ENCODE results near the gene USP34. TPM values are rescaled to one million over a fixed set of nuclear protein-coding genes. Genes with fewer than 3 reads are reported as not detected.
"Not testable (repeated sequence)": the region's sequence is repeated elsewhere in the genome, so short reads cannot be mapped to it uniquely, and the experiment has no call there.

USP34 gene, protein sequence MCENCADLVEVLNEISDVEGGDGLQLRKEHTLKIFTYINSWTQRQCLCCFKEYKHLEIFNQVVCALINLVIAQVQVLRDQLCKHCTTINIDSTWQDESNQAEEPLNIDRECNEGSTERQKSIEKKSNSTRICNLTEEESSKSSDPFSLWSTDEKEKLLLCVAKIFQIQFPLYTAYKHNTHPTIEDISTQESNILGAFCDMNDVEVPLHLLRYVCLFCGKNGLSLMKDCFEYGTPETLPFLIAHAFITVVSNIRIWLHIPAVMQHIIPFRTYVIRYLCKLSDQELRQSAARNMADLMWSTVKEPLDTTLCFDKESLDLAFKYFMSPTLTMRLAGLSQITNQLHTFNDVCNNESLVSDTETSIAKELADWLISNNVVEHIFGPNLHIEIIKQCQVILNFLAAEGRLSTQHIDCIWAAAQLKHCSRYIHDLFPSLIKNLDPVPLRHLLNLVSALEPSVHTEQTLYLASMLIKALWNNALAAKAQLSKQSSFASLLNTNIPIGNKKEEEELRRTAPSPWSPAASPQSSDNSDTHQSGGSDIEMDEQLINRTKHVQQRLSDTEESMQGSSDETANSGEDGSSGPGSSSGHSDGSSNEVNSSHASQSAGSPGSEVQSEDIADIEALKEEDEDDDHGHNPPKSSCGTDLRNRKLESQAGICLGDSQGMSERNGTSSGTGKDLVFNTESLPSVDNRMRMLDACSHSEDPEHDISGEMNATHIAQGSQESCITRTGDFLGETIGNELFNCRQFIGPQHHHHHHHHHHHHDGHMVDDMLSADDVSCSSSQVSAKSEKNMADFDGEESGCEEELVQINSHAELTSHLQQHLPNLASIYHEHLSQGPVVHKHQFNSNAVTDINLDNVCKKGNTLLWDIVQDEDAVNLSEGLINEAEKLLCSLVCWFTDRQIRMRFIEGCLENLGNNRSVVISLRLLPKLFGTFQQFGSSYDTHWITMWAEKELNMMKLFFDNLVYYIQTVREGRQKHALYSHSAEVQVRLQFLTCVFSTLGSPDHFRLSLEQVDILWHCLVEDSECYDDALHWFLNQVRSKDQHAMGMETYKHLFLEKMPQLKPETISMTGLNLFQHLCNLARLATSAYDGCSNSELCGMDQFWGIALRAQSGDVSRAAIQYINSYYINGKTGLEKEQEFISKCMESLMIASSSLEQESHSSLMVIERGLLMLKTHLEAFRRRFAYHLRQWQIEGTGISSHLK (N-terminal part only)
- total RNA-seq (2014; rRNA removed; shearing (Covaris generic)) = 35.4 and 40.6 TPM in 2 replicates

DNA sequence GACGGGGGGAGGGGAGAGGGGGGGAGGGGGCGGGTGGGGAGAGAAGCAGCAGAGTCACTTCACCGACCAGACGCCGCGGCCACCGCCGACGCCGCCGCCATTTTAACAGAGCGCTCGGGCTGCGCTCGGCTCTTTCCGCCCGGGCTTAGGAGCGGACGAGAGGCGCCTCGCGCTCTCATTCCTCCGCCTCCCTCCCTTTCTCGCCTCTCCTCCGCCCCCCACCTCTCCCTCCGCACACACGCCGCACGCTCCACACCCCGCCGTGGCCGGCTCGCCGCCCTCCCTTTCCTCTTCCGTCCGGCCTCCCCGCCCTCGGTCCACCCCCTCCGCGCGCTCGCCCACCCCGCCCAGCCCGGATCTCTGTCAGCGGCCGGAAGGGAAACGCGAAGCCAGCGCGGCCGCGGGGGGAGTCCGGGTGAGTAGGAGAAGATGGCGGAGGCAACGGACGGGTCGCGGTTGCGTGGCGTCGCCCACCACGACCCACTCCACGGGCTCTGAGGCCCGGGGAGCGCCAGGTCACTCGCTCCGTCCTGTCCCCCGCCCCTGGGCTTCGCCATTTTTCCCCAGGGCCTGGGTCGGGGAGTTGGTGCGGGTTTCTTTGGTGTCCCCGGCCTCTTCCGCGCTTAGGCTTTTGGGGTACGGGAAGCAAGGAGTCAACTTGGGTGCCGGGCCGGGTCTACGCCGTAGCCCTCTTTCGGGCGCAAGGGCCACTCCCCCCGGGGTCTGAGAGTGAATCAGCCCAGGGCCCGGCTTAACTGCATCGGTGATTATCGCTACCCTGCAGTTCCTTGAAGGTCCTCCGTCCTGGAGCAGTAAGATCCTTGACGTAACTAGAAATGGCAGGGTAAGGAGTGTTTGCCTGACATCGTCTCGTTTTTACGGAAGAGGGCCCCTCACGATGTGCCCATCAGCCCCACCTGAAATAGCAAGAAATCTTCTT lies at the start of gene USP34:
Gene USP34 (minus strand): TSS at position 123 of the 940 bp plus-strand sequence. CDS start 395 bp downstream, outside the sequence.
- peak; percentile 94 for DNase-seq (ENCODE audit: low spot score)

GRCh38 chr2:61520261-61520660 lies 49.4 kb upstream of the USP34 start:
- no peak for DNase-seq (ENCODE audit: low spot score)

GRCh38 chr2:61512768-61513398 lies 42.0 kb upstream of the USP34 start:
- no peak for DNase-seq (ENCODE audit: low spot score)

DNA sequence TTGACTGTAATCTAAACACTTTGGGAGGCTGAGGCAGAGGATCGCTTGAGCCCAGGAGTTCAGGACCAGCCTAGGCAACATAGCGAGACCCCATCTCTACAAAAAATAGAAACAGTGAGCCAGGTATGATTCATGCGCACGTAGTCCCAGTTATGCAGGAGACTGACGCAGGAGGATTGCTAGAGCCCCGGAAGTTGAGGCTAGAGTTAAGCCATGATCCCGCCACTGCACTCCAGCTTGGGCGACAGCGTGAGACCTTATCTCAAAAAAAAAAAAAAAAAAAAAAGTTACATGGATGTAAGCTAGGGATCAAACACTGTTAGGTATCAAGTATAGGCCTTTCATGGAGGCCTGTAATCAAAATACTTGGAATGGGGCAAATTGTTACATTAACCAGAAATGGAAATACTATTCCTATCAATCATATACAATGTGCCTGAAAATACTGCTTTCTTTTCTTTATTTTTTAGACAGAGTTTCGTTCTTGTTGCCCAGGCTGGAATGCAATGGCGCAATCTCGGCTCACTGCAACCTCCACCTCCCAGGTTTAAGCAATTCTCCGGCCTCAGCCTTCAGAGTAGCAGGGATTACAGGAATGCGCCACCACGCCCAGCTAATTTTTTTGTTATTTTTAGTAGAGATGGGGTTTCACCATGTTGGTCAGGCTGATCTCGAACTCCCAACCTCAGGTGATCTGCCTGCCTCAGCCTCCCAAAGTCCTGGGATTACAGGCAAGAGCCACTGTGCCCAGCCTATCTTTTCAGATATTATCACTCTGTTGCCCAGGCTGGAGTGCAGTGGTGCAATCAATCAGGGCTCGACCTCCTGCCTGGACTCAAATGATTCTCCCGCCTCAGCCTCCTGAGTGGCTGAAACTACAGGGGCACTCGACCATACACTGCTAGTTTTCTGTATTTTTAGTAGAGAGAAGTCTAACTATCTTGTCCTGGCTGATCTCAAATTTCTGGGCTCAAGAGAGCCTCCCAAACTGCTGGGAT lies 40.1 kb upstream of the USP34 start:
- no peak for DNase-seq (ENCODE audit: low spot score)

DNA sequence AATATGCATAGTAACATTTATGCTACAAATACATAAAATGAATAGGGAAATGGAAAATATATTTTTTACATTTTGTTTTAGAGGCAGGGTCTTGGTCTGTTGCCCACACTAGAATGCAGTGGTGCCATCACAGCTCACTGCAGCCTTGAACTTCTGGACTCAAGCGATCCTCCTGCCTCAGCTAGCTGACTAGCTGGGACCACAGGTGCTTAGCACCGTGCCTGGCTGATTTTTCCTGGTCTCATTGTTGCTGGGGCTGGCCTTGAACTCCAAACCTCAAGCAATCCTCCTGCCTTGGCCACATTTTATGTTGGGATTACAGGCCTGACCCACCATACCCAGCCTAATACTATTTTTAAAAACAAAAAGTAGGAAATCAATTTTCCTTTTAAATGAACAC lies 34.1 kb upstream of the USP34 start:
- no peak for DNase-seq (ENCODE audit: low spot score)

DNA sequence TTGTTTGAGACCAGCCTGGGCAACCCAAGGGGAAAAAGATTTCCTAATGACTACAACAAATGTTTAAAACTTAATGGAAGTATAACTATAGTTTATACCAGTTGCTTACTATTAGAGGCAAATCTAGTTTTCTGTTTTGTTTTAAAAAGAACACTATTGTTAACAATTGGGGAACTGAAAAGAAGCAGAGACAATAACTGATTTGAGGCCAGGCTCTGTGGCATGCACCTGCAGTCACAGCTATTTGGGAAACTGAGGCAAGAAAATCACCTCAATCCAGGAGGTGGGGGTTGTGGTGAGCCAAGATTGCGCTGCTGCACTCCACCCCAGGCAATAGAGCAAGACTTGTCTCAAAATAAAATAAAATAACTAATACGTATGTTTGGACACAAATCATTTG lies 28.2 kb upstream of the USP34 start:
- no peak for DNase-seq (ENCODE audit: low spot score)

DNA sequence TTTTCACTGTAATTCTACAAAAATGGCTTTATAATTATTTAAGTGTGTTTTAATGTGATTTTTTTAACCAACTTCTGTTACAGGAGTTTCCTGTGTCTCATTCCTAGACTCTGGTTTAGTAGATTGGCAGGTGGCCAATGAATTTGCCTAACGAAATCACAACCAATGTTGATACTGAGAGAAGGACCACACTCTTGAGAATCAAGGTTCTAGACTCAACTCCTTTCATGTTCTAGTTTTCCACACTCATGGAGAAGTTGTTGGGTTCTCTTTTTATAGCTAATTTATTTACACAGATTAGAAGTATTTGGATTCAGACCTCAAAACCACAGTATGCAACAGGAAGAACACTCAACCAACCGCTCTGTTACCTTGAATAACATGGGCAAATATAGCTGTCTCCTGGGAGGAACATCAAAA lies 22.6 kb upstream of the USP34 start:
- DNase-seq (ENCODE audit: low spot score) = no peak

- no peak for DNase-seq (ENCODE audit: low spot score)
Observed at GRCh38 chr2:61492476-61492875, 21.6 kb upstream of the USP34 start.

GRCh38 chr2:61485281-61485680 lies 14.4 kb upstream of the USP34 start:
- DNase-seq (ENCODE audit: low spot score) = no peak

DNA sequence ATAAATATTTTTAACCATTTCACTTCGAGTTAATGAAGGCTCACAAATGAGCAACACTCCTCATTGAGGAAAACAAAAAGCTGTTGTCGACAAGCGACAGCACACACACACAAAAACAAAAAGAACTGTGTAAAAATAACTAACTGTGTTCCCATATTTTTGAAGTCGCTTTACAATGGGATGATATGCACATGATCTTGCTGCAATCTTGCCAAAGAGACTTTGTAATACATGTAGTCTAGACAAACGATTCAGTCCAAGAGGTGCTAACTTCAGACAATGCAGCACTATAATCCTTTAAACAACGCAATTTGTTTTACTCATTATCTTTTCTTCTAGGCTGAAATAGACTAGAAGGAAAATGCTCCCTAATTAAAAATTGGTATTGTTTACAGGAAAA lies 7.2 kb upstream of the USP34 start:
- DNase-seq (ENCODE audit: low spot score) = no peak

DNA sequence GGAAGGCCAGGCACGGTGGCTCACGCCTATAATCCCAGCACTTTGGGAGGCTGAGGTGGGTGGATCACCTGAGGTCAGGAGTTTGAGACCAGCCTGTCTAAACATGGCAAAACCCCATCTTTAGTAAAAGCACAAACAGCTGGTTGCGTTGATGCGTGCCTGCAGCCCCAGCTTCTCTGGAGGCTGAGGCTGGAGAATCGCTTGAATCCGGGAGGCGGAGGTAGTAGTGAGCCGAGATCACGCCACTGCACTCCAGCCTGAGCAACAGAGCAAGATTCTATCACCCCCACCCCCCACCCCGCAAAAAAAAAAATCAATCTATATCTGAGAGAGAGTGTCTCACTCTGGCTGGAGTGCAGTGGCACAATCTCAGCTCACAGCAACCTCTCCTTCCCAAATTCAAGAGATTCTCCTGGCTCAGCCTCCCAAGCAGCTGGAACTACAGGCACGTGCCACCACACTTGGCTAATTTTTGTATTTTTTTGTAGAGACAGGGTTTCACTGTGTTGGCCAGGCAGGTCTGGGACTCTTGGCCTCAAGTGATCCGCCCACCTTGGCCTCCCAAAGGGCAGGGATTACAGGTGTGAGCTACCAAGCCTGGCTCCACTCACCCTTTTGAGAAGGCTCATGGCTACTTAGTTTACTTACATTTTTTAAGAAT lies 6.2 kb upstream of the USP34 start:
- not testable (repeated sequence) for DNase-seq (ENCODE audit: low spot score)

DNA sequence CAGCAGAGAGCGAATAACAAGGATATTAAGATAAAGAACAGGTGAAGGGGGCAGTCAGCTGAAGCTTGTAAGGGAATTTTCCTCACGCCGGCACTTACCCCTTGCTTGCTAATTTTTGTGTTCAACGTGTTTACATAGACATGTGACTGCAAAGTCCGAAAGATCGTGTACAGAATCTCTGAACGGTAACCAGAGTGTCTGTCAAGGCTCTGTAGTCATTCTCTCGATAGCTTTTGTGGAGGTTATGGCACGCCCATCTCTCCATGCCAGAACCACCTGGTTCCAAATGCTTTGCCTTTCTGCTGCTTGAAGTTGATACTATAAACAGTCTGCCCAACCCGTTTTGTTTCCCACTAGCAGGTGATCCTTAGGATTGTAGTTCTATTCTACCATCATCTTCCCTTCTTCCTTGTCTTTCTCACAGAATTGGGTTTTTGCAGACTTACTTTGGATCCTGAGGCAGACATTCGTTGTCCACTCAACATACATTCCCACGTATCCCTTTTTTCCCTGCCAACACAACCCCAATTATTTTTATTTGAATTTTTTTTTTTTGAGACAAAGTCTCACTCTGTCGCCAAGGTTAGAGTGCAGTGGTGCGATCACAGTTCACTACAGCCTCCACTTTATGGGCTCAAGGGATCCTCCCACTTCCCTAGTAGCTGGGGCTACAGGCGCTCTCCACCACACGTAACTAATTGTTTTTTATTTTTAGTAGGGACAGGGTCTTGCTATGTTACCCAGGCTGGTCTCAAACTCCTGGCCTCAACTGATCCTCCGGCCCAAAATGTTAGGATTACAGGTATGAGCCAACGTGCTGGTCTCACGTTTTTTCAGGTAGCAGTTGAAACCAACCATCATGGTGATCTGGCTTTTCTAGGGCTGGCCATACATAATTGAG lies 1.3 kb upstream of the USP34 start:
- DNase-seq (ENCODE audit: low spot score) = peak; percentile 56

DNA sequence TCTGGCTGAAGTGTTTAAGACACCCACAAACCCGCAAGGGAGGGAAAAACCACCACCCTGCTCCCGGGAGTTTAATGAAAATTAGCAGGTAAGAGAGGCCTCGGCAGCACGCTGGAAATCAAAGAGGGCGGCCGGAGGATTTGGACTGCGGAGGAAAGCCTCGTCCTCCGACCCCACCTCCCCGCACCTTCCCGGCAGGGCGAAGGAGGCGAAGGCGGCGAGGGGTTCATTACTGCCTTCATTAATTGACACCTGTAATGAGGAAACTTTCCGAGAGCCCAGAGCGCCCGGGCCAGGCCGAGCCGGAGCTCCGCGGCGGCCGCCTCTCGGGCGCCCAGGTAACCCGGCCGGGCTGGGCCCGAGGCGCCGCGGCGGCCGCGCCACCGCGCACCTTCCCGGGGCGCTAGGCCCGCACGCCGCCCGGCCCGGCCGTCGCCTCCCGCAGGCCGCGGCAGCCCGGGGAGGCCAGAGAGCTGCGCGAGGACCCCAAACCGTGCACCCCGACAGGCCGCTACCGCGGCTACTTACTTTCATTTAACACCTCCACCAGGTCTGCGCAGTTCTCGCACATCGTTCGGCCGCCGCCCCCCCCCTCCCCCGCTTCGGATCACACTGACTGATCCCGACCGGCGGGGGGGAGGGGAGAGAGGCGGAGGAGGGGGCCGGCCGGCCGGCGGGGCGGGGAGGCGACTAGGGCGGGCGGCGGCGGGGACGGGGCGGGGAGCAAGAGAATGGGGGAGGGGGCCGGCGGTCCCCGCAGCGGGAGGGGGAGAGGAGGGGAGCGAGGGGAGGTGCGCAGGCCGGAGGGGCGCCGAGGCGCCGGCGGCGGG lies 550 bp downstream of the USP34 start:
- peak; percentile 83 for DNase-seq (ENCODE audit: low spot score)

- peak; percentile 34 for DNase-seq (ENCODE audit: low spot score)
Observed at GRCh38 chr2:61469424-61470121, 1.3 kb downstream of the USP34 start.

- not testable (repeated sequence) for DNase-seq (ENCODE audit: low spot score)
Observed at GRCh38 chr2:61468231-61468630, 2.7 kb downstream of the USP34 start.

DNA sequence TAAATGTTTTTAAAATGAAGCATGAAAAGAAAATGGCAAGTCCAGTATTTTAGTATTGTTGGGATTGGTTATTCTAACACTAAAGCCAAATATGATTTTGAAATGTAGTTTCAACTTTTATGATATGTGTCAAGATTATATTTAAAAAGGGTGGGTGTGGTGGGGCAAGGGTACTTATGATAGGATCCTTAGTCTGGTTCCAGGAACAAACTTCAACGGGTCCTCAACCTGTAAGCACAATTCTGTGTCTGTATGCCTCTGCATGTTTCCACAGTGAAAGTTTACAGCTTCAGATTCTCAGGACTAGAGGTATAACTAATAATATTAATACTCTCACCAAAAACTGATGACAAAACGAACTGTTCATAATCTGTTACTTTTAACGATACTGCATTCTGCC lies 5.8 kb downstream of the USP34 start:
- DNase-seq (ENCODE audit: low spot score) = no peak
